GM21723 (cell line): ENCODE results near the gene GALNT16.

ENCODE experiments used
- ATAC-seq: cut with Tn5 transposase; IDR thresholded peaks from one replicate; pipeline ENCODE4 v1.9.1; 2021; ENCODE audit warnings: mild to moderate bottlenecking, moderate library complexity; ENCODE audit not compliant: unreplicated experiment

The GALNT16 gene

GRCh38 chr14:69316449-69317101 lies 56.6 kb downstream of the GALNT16 start:
- ATAC-seq, result no peak

- ATAC-seq, result no peak
Observed at GRCh38 chr14:69317102-69317755, 57.3 kb downstream of the GALNT16 start.

- ATAC-seq, result no peak
Observed at GRCh38 chr14:69317780-69318179, 57.8 kb downstream of the GALNT16 start.

- no peak for ATAC-seq
Observed at GRCh38 chr14:69318241-69318640, 58.3 kb downstream of the GALNT16 start.

GRCh38 chr14:69318901-69319475 lies 59.0 kb downstream of the GALNT16 start:
- no peak for ATAC-seq

- no peak for ATAC-seq
Observed at GRCh38 chr14:69319911-69320310, 60.0 kb downstream of the GALNT16 start.

- no peak for ATAC-seq
Observed at GRCh38 chr14:69320581-69321365, 60.8 kb downstream of the GALNT16 start.

GRCh38 chr14:69321601-69322330 lies 61.8 kb downstream of the GALNT16 start:
- no peak for ATAC-seq

- ATAC-seq, result no peak
Observed at GRCh38 chr14:69323266-69323998, 63.5 kb downstream of the GALNT16 start.

- no peak for ATAC-seq
Observed at GRCh38 chr14:69323999-69324282, 64.0 kb downstream of the GALNT16 start.

- ATAC-seq, result no peak
Observed at GRCh38 chr14:69324341-69324931, 64.5 kb downstream of the GALNT16 start.

- no peak for ATAC-seq
Observed at GRCh38 chr14:69325086-69325485, 65.1 kb downstream of the GALNT16 start.

- ATAC-seq, result no peak
Observed at GRCh38 chr14:69325646-69326265, 65.8 kb downstream of the GALNT16 start.

- ATAC-seq, result no peak
Observed at GRCh38 chr14:69326611-69327010, 66.7 kb downstream of the GALNT16 start.

GRCh38 chr14:69327507-69327906 lies 67.5 kb downstream of the GALNT16 start:
- ATAC-seq, result no peak

GRCh38 chr14:69328317-69328716 lies 68.4 kb downstream of the GALNT16 start:
- no peak for ATAC-seq

GRCh38 chr14:69328765-69329164 lies 68.8 kb downstream of the GALNT16 start:
- no peak for ATAC-seq

GRCh38 chr14:69331206-69331605 lies 71.2 kb downstream of the GALNT16 start:
- no peak for ATAC-seq

- ATAC-seq, result no peak
Observed at GRCh38 chr14:69332782-69333395, 72.9 kb downstream of the GALNT16 start.
